K562 (cell line): ENCODE results near the gene NEDD4L. TPM values are rescaled to one million over a fixed set of nuclear protein-coding genes. Genes with fewer than 3 reads are reported as not detected.

Experiments used
- ATAC-seq: fragments of 200-7000 bp; cut with Tn5 transposase; 3 replicates; pipeline ENCODE4 v1.9.1; 2020; ENCODE audit warnings: moderate library complexity
- BruUV-seq: library from RNA; stranded (reverse); fragments of 400-500 nt; replicated peaks from 2 replicates; lab custom pipeline; 2021; lab: Mats Ljungman, UMichigan
- CTCF ChIA-PET: fragments of 300-600 bp; formaldehyde crosslinking; extraction: SDS; loops from one replicate; lab custom pipeline; 2021; ENCODE audit warnings: low intra/inter-chr PET ratio; lab: Yijun Ruan, JAX
- POLR2A ChIA-PET: fragments of 300-600, 350-650 bp; sonication (Branson Sonifier 250); formaldehyde crosslinking; extraction: SDS; loops from one replicate; lab custom pipeline; 2021; ENCODE audit warnings: antibody characterized with exemption, inconsistent platforms; lab: Yijun Ruan, JAX
- DNase-seq, 4 experiments: peaks; one replicate each; pipeline versions ENCODE4 v3.0.0 to v3.0.0-alpha.2; 2011 to 2018; ENCODE audit warnings: low spot score in 3 of 4, mixed read lengths in 3 of 4; ENCODE audit errors: extremely low read depth in 1 of 4
- FAIRE-seq: peaks from 2 replicates; lab custom pipeline; 2011; peaks lifted over from hg19 to GRCh38; lab: Jason Lieb, UNC
- H2AFZ ChIP-seq: 2 replicates; pipeline ENCODE4 v1.6.0; 2011; ENCODE audit warnings: low read depth, low read length, control low read depth, inconsistent platforms
- H3K27ac ChIP-seq: fragments of 200-600 bp; 3 replicates; pipeline ENCODE4 v1.8.0; 2011; ENCODE audit warnings: low read depth, mild to moderate bottlenecking, control low read depth, inconsistent platforms, low read length, moderate library complexity, mixed read lengths; ENCODE audit errors: extremely low read depth
- H3K27me3 ChIP-seq, 2 experiments: fragments of 300-600 bp in 1 of 2; 2 replicates in 1 of 2; 3 replicates in 1 of 2; pipeline versions ENCODE4 v1.6.0 to v1.8.0; 2011; ENCODE audit warnings: inconsistent platforms in 2 of 2, low read length in 2 of 2, mild to moderate bottlenecking in 1 of 2, mixed read lengths in 1 of 2, moderate library complexity in 1 of 2; ENCODE audit not compliant: control insufficient read depth in 2 of 2, insufficient read depth in 2 of 2
- H3K36me3 ChIP-seq: fragments of 300-600 bp; 3 replicates; pipeline ENCODE4 v1.8.0; 2011; ENCODE audit warnings: mild to moderate bottlenecking, low read length, inconsistent platforms; ENCODE audit not compliant: control insufficient read depth, insufficient read depth
- H3K4me1 ChIP-seq, 2 experiments: fragments of 200-600 bp in 1 of 2; replicated peaks in 1 of 2; 2 replicates in 1 of 2; 3 replicates in 1 of 2; pipeline versions ENCODE4 v1.5.1 to v1.8.0; 2011; ENCODE audit warnings: inconsistent platforms in 2 of 2, low read length in 2 of 2, mild to moderate bottlenecking in 1 of 2, mixed read lengths in 1 of 2, moderate library complexity in 1 of 2; ENCODE audit not compliant: control insufficient read depth in 2 of 2, insufficient read depth in 2 of 2
- H3K4me2 ChIP-seq: 2 replicates; pipeline ENCODE4 v1.6.1; 2011; ENCODE audit warnings: low read length, control low read depth, inconsistent platforms, mixed read lengths; ENCODE audit not compliant: insufficient read depth
- H3K4me3 ChIP-seq: fragments of 200-600 bp; sonication (generic), shearing (Covaris generic); 2 replicates; pipeline ENCODE4 v1.5.1; 2016; ENCODE audit warnings: control low read depth, inconsistent platforms
- H3K79me2 ChIP-seq: fragments of 200-600 bp; 3 replicates; pipeline ENCODE4 v1.8.0; 2011; ENCODE audit warnings: low read length, inconsistent platforms; ENCODE audit not compliant: control insufficient read depth, insufficient read depth
- H3K9ac ChIP-seq, 2 experiments: 2 replicates each; pipeline versions ENCODE4 v1.6.0 to v1.6.1; 2011; ENCODE audit warnings: low read depth in 2 of 2, low read length in 2 of 2, control low read depth in 1 of 2, inconsistent platforms in 1 of 2, mild to moderate bottlenecking in 1 of 2, mixed read lengths in 1 of 2; ENCODE audit not compliant: insufficient read depth in 1 of 2
- H3K9me1 ChIP-seq: one replicate; pipeline ENCODE4 v1.6.0; 2011; ENCODE audit warnings: inconsistent platforms, mild to moderate bottlenecking, low read length, moderate library complexity; ENCODE audit not compliant: control insufficient read depth, insufficient read depth
- H3K9me3 ChIP-seq: replicated peaks from 2 replicates; pipeline ENCODE4 v1.5.1; 2011; ENCODE audit warnings: low read depth, low read length, inconsistent platforms; ENCODE audit not compliant: control insufficient read depth, insufficient read depth
- H4K20me1 ChIP-seq: replicated peaks from 2 replicates; pipeline ENCODE4 v1.6.1; 2011; ENCODE audit warnings: low read length, inconsistent platforms, mixed read lengths; ENCODE audit not compliant: control insufficient read depth, insufficient read depth
- CBFB ChIP-seq: sonication (generic); formaldehyde crosslinking; IDR thresholded peaks from 2 replicates; pipeline ENCODE4 v1.4.0; 2020; ENCODE audit warnings: mild to moderate bottlenecking, missing genetic modification reagents
- IRF2 ChIP-seq: sonication (generic); formaldehyde crosslinking; IDR thresholded peaks from 2 replicates; pipeline ENCODE4 v1.8.1; 2022; ENCODE audit warnings: mild to moderate bottlenecking, missing genetic modification reagents
- KAT7 ChIP-seq: sonication (generic); formaldehyde crosslinking; IDR thresholded peaks from 2 replicates; pipeline ENCODE4 v1.8.0; 2022; ENCODE audit warnings: missing genetic modification reagents, mild to moderate bottlenecking, borderline replicate concordance
- MYC ChIP-seq, 2 experiments: fragments of 250-450 bp in 1 of 2; sonication (Bioruptor Pico) in 1 of 2; IDR thresholded peaks; 2 replicates each; pipeline versions ENCODE4 v1.5.1 to v1.6.1; 2012 to 2021; ENCODE audit warnings: low read depth in 2 of 2, borderline replicate concordance in 1 of 2, improper control_type of control experiment in 1 of 2, low read length in 1 of 2, mild to moderate bottlenecking in 1 of 2, moderate library complexity in 1 of 2
- NFE2 ChIP-seq: IDR thresholded peaks from 2 replicates; pipeline ENCODE4 v1.6.1; 2014; ENCODE audit warnings: antibody characterized with exemption, low read depth
- POLR3G ChIP-seq: IDR thresholded peaks from 2 replicates; pipeline ENCODE4 v1.6.1; 2011; ENCODE audit not compliant: insufficient read length, insufficient replicate concordance; ENCODE audit errors: extremely low read depth
- ZNF699 ChIP-seq: fragments of 250-450 bp; sonication (Bioruptor Pico); IDR thresholded peaks from 2 replicates; pipeline ENCODE4 v1.8.0; 2021; ENCODE audit warnings: mild to moderate bottlenecking, moderate library complexity; ENCODE audit not compliant: insufficient replicate concordance
- WGBS: fragments of 100-300 bp; shearing (Covaris generic); methylation state at CpG from one replicate; pipeline ENCODE4 v1.1.6; 2016; ENCODE audit warnings: low coverage, mixed read lengths; ENCODE audit not compliant: insufficient coverage; ENCODE audit errors: missing lambda C conversion rate; 5-methylcytosine and 5-hydroxymethylcytosine counted together
- in situ Hi-C: fragments of 300-500 bp; cut with MboI; formaldehyde crosslinking; loops from 4 replicates; pipeline ENCODE4 v1.15.0; 2018; ENCODE audit warnings: inconsistent platforms, mixed read lengths
- intact Hi-C: fragments of 100-400 bp; cut with micrococcal nuclease; formaldehyde crosslinking; loops from 2 replicates; pipeline ENCODE4 v1.14.2; 2022
- polyA plus RNA-seq, 8 experiments: library from polyadenylated mRNA; depleted of rRNA in 4 of 8; stranded (reverse) in 5 of 8; unstranded in 3 of 8; fragments of >200 nt; fragmentation: Nextera tagmentation in 2 of 8; fragmentation: Illumina TruSeq in 1 of 8; extraction: Ambion mirVana in 2 of 8; extraction: Trizol in 1 of 8; gene quantifications; 2 replicates each; pipeline versions ENCODE4 v1.2.1 to v1.2.3, GENCODE V29; 2011 to 2014; ENCODE audit warnings: inconsistent platforms in 1 of 8, missing spikeins in 1 of 8
- total RNA-seq, 7 experiments: library from RNA; depleted of rRNA in 6 of 7; stranded (reverse); fragments of >200 nt in 6 of 7; fragmentation: Illumina TruSeq in 2 of 7; extraction: Trizol in 2 of 7; gene quantifications; 2 replicates each; pipeline versions ENCODE4 v1.2.1 to v1.2.3, GENCODE V29; 2011 to 2021; ENCODE audit warnings: low replicate concordance in 1 of 7
- TF ChIP-seq, protein P1 (sequence below), 2 experiments: fragments of 450-650 bp in 1 of 2; sonication (generic) in 1 of 2; formaldehyde crosslinking; conservative IDR thresholded peaks; 2 replicates each; pipeline versions ENCODE4 v1.4.0 to v1.8.1; 2020 to 2022; ENCODE audit warnings: mild to moderate bottlenecking in 1 of 2, missing genetic modification reagents in 1 of 2

NEDD4L gene
- total and polyA plus RNA-seq, 9 of the 15 experiments (the other 6 are each of a cell fraction or from before 2014, with no cell fraction given), result 8.1 to 33.4 (median 19.9) TPM

DNA sequence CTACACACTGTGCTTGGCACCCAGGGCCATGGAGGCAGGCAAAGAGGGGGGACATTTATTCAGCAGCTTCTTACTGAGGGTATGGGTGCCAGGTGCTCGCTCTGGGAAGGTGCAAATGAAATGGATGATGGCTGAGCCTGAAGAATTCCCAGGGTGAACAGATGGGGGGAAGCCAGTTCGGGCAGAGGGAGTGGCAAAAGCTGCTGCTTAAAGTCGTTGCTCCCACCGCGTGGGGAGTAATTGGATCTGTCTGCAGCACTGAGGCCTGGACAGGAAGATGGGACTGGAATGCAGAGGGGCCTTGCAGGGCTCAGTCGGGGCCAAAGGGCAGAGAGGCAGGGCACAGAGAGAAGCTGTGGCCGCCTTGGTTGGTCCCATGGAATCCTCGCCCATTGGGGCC lies 51.2 kb downstream of the NEDD4L start:
- no peaks in the 10 kb centered on the region for H3K36me3 ChIP-seq
- in situ Hi-C loops (no loop called here), intact Hi-C loops (no loop called here)
- BruUV-seq, result no TSS peak
- H3K4me3 ChIP-seq, result no peak overlapping the region
- ChIA-PET CTCF (no interaction called here), POLR2A (no interaction called here)
- H3K79me2 ChIP-seq, result no peaks in the 10 kb centered on the region
- H3K9me3 ChIP-seq, result no peaks in the 10 kb centered on the region
- peaks cover 2% of the 10 kb centered on the region for H3K9me1 ChIP-seq
- peaks cover 0 to 9% of the 10 kb centered on the region in 2 experiments; a peak in 2 of 5 replicates for H3K4me1 ChIP-seq
- H4K20me1 ChIP-seq, result no peaks in the 10 kb centered on the region
- no peak for TF ChIP-seq POLR3G
- TF ChIP-seq, all 486 proteins: peak for 0
- DNase-seq, result no peak
- Histone ChIP-seq H2AFZ (no peak overlapping the region), H3K27me3 (no peaks in the 10 kb centered on the region), H3K9ac (no peak overlapping the region), H3K27ac (no peak overlapping the region), H3K4me2 (no peak overlapping the region)
- ATAC-seq, result no peak
- 71% methylated on average over 8 of the region's 8 CpGs for WGBS
- FAIRE-seq, result no peak

DNA sequence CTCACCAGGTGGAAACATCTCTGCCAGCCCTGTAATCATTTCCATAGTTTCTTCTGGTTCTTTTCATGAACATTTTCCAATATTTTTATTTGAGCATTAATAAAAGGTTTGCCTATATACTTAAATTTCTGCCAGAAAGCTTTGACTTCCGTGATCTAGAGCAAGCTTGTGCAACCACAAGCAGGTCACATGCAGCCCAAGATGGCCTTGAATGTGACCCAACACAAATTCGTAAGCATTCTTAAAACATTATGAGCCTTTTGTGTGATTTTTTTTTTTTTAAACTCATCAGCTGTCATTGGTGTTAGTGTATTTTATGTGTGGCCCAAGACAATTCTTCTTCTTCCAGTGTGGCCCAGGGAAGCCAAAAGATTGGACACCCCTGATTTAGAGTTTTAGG lies 51.6 kb downstream of the NEDD4L start:
- FAIRE-seq (no peak), ATAC-seq (no peak), DNase-seq (no peak)
- WGBS, result 94% methylated on average over 2 of the region's 2 CpGs
- Histone ChIP-seq H3K27me3 (no peaks in the 10 kb centered on the region), H3K9me1 (peaks cover 2% of the 10 kb centered on the region), H3K27ac (no peak overlapping the region), H3K4me2 (no peak overlapping the region), H2AFZ (no peak overlapping the region), H3K9ac (no peak overlapping the region), H3K9me3 (no peaks in the 10 kb centered on the region), H3K36me3 (no peaks in the 10 kb centered on the region), H3K4me3 (no peak overlapping the region), H3K4me1 (peaks cover 0 to 9% of the 10 kb centered on the region in 2 experiments; a peak in 2 of 5 replicates), H3K79me2 (no peaks in the 10 kb centered on the region), H4K20me1 (no peaks in the 10 kb centered on the region)
- in situ Hi-C loops, result no loop called here
- no TSS peak for BruUV-seq
- intact Hi-C loops, result no loop called here
- POLR2A ChIA-PET, result interaction anchor here (1.3 kb wide), 1 partner anchor 17 kb away, joined by 3 read pairs; no protein-coding TSS in a partner anchor
- CTCF ChIA-PET, result no interaction called here
- TF ChIP-seq ZNF699 (no peak), CBFB (no peak), KAT7 (no peak), NFE2 (no peak), MYC (IDR thresholded peaks at IDR 0.05; ENCODE audit: low read depth, low read length) (no peak), MYC (CRISPR knock-in tag; IDR thresholded peaks at IDR 0.05; ENCODE audit: borderline replicate concordance, low read depth) (no peak), IRF2 (CRISPR knock-in tag) (no peak)
- TF ChIP-seq, protein P1, sequence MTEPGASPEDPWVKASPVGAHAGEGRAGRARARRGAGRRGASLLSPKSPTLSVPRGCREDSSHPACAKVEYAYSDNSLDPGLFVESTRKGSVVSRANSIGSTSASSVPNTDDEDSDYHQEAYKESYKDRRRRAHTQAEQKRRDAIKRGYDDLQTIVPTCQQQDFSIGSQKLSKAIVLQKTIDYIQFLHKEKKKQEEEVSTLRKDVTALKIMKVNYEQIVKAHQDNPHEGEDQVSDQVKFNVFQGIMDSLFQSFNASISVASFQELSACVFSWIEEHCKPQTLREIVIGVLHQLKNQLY (CRISPR knock-in tag; conservative IDR thresholded peaks at IDR 0.05), result no peak
